B cell (primary cell): ENCODE results near the gene FZD10. TPM values are rescaled to one million over a fixed set of nuclear protein-coding genes. Genes with fewer than 3 reads are reported as not detected.

Experiments used
- ATAC-seq: fragments of 200-7000 bp; cut with Tn5 transposase; one replicate; pipeline ENCODE4 v1.10.0; 2021; ENCODE audit warnings: low read depth, mild to moderate bottlenecking, moderate number of reproducible peaks, moderate library complexity
- CTCF ChIA-PET: fragments of 350-600 bp; sonication (Branson Sonifier 250); formaldehyde crosslinking; loops from one replicate; lab custom pipeline; 2021; ENCODE audit warnings: antibody characterized with exemption, inconsistent platforms; lab: Charles Lee
- POLR2A ChIA-PET: fragments of 350-600 bp; sonication (Branson Sonifier 250); formaldehyde crosslinking; loops from one replicate; lab custom pipeline; 2021; ENCODE audit warnings: antibody characterized with exemption; lab: Charles Lee
- DNase-seq: peaks from one replicate; pipeline ENCODE4 v3.0.0; 2013
- H2AFZ ChIP-seq: 2 replicates; pipeline ENCODE4 v1.6.1; 2012; ENCODE audit warnings: mild to moderate bottlenecking, low read depth, low read length; ENCODE audit not compliant: insufficient read depth, poor library complexity, severe bottlenecking
- H3K27ac ChIP-seq, 2 donors: 1 replicate in 1 of 2; 2 replicates in 1 of 2; pipeline ENCODE4 v1.5.1; 2012 to 2013; ENCODE audit warnings: low read length in 2 of 2, mild to moderate bottlenecking in 2 of 2, moderate library complexity in 1 of 2
- H3K27me3 ChIP-seq, 4 experiments: fragments of 200-600 bp in 1 of 4; sonication (generic) in 1 of 4; replicated peaks in 1 of 4; 1 replicate in 2 of 4; 2 replicates in 2 of 4; pipeline versions ENCODE4 v1.6.1 to v1.7.0; 2013 to 2016; ENCODE audit warnings: low read length in 3 of 4, mild to moderate bottlenecking in 2 of 4, mixed read lengths in 1 of 4, moderate library complexity in 1 of 4; ENCODE audit not compliant: insufficient read depth in 4 of 4, control insufficient read depth in 3 of 4; ENCODE audit errors: control extremely low read depth in 1 of 4
- H3K36me3 ChIP-seq, 2 experiments: replicated peaks in 1 of 2; 1 replicate in 1 of 2; 2 replicates in 1 of 2; pipeline versions ENCODE4 v1.6.1 to v1.7.1; 2013; ENCODE audit warnings: low read length in 1 of 2; ENCODE audit not compliant: insufficient read depth in 2 of 2, control insufficient read depth in 1 of 2; ENCODE audit errors: control extremely low read depth in 1 of 2, extremely low read depth in 1 of 2
- H3K4me1 ChIP-seq, 2 donors: fragments of 200-600 bp in 1 of 2; sonication (generic) in 1 of 2; 1 replicate in 1 of 2; 2 replicates in 1 of 2; pipeline versions ENCODE4 v1.5.1 to v1.6.1; 2013 to 2017; ENCODE audit warnings: low read length in 2 of 2; ENCODE audit not compliant: control insufficient read depth in 2 of 2, insufficient read depth in 2 of 2
- H3K4me2 ChIP-seq: replicated peaks from 2 replicates; pipeline ENCODE3; 2012; ENCODE audit warnings: mild to moderate bottlenecking, low read depth, low read length; ENCODE audit not compliant: poor library complexity, severe bottlenecking
- H3K4me3 ChIP-seq, 5 experiments: fragments of 200-600 bp in 1 of 5; sonication (generic) in 1 of 5; 1 replicate in 3 of 5; 2 replicates in 2 of 5; pipeline versions ENCODE4 v1.5.1 to v1.7.0; 2011 to 2016; ENCODE audit warnings: low read length in 4 of 5, mild to moderate bottlenecking in 4 of 5, low read depth in 2 of 5, control low read depth in 1 of 5, moderate library complexity in 1 of 5; ENCODE audit not compliant: insufficient read depth in 1 of 5; ENCODE audit errors: control extremely low read depth in 1 of 5, extremely low read depth in 1 of 5
- H3K79me2 ChIP-seq: fragments of 200-600 bp; sonication (generic); one replicate; pipeline ENCODE4 v1.6.0; 2016; ENCODE audit warnings: low read length; ENCODE audit not compliant: control insufficient read depth, insufficient read depth
- H3K9ac ChIP-seq: fragments of 200-600 bp; sonication (generic); 2 replicates; pipeline ENCODE4 v1.6.1; 2017; ENCODE audit warnings: mild to moderate bottlenecking, low read length, moderate library complexity
- H3K9me3 ChIP-seq, 3 donors: one replicate each; pipeline versions ENCODE4 v1.6.1 to v1.7.1; 2013; ENCODE audit warnings: low read length in 2 of 3; ENCODE audit not compliant: control insufficient read depth in 2 of 3, insufficient read depth in 1 of 3; ENCODE audit errors: control extremely low read depth in 1 of 3
- H4K20me1 ChIP-seq: 2 replicates; pipeline ENCODE4 v1.6.0; 2012; ENCODE audit warnings: mild to moderate bottlenecking, low read length; ENCODE audit not compliant: insufficient read depth, control insufficient read depth, poor library complexity, severe bottlenecking
- H3K27ac Mint-ChIP-seq: one replicate; pipeline ENCODE4 v1.8.0; 2021; ENCODE audit warnings: mixed read lengths
- H3K27me3 Mint-ChIP-seq: one replicate; pipeline ENCODE4 v1.8.0; 2021; ENCODE audit warnings: mixed read lengths
- H3K4me1 Mint-ChIP-seq: one replicate; pipeline ENCODE4 v1.8.0; 2021; ENCODE audit warnings: mixed read lengths
- H3K4me3 Mint-ChIP-seq: one replicate; pipeline ENCODE4 v1.8.0; 2021; ENCODE audit warnings: mixed read lengths
- H3K9me3 Mint-ChIP-seq: one replicate; pipeline ENCODE4 v1.8.0; 2022; ENCODE audit warnings: mixed read lengths; ENCODE audit not compliant: insufficient read depth
- CTCF ChIP-seq: fragments of 200-600 bp; IDR thresholded peaks from one replicate; pipeline ENCODE4 v1.8.0; 2022; ENCODE audit warnings: antibody characterized with exemption, mild to moderate bottlenecking
- EZH2 ChIP-seq: IDR thresholded peaks from 2 replicates; pipeline ENCODE4 v1.6.1; 2012; ENCODE audit warnings: borderline replicate concordance, low read depth, mild to moderate bottlenecking, moderate library complexity, low read length; ENCODE audit not compliant: insufficient read depth, poor library complexity, severe bottlenecking
- WGBS: methylation state at CpG from one replicate; pipeline ENCODE4 v1.1.5; 2013; ENCODE audit warnings: missing lambda C conversion rate; ENCODE audit not compliant: insufficient coverage; 5-methylcytosine and 5-hydroxymethylcytosine counted together
- intact Hi-C: fragments of 100-400 bp; cut with micrococcal nuclease; formaldehyde crosslinking; loops from one replicate; pipeline ENCODE4 v1.10.0; 2022
- polyA plus RNA-seq: library from polyadenylated mRNA; depleted of rRNA; stranded (reverse); fragments of >200 nt; gene quantifications from 2 replicates; pipeline ENCODE4 v1.2.3, GENCODE V29; 2012
- total RNA-seq, 2 donors: library from RNA; stranded (reverse); fragments of 120-200 nt in 1 of 2; gene quantifications; 1 replicate in 1 of 2; 2 replicates in 1 of 2; pipeline versions ENCODE4 v1.2.3 to v1.2.4, GENCODE V29; 2013 to 2022

Gene FZD10
- total and polyA plus RNA-seq, 2 donors (not counting 1 experiment from before 2014, with no cell fraction given) = not detected

GRCh38 chr12:130204541-130204953, 42.3 kb downstream of the FZD10 start:
- TF ChIP-seq EZH2 (no peak), CTCF (no peak)
- no peaks in the 10 kb centered on the region for H3K4me1 Mint-ChIP-seq
- no peaks in the 10 kb centered on the region for H3K27me3 Mint-ChIP-seq
- Histone ChIP-seq H3K9ac (no peak overlapping the region), H3K27me3 (peaks cover 0 to 2% (median 0%) of the 10 kb centered on the region in 4 experiments), H3K4me2 (no peak overlapping the region), H3K9me3 (peaks cover 0 to 45% (median 0%) of the 10 kb centered on the region in 3 donors), H3K36me3 (no peaks in the 10 kb centered on the region), H3K4me1 (no peaks in the 10 kb centered on the region), H4K20me1 (no peaks in the 10 kb centered on the region), H3K79me2 (no peaks in the 10 kb centered on the region), H2AFZ (no peak overlapping the region), H3K4me3 (no peak overlapping the region), H3K27ac (no peak overlapping the region)
- no peak overlapping the region for H3K27ac Mint-ChIP-seq
- ChIA-PET POLR2A (no interaction called here), CTCF (no interaction called here)
- intact Hi-C loops = no loop called here
- DNase-seq (no peak), ATAC-seq (no peak)
- H3K4me3 Mint-ChIP-seq = no peak overlapping the region
- H3K9me3 Mint-ChIP-seq = no peaks in the 10 kb centered on the region
- 82% methylated on average over 7 of the region's 12 CpGs for WGBS

- intact Hi-C loops = no loop called here
- no peaks in the 10 kb centered on the region for H3K79me2 ChIP-seq
- H3K4me3 ChIP-seq = no peak overlapping the region
- H3K27ac ChIP-seq = no peak overlapping the region
- ATAC-seq = no peak
- CTCF ChIA-PET = no interaction called here
- H3K4me2 ChIP-seq = no peak overlapping the region
- no peaks in the 10 kb centered on the region for H3K4me1 ChIP-seq
- no peaks in the 10 kb centered on the region for H3K36me3 ChIP-seq
- Mint-ChIP-seq H3K27me3 (no peaks in the 10 kb centered on the region), H3K4me3 (no peak overlapping the region), H3K4me1 (no peaks in the 10 kb centered on the region), H3K9me3 (no peaks in the 10 kb centered on the region), H3K27ac (no peak overlapping the region)
- no peak overlapping the region for H2AFZ ChIP-seq
- no peak overlapping the region for H3K9ac ChIP-seq
- H4K20me1 ChIP-seq = no peaks in the 10 kb centered on the region
- POLR2A ChIA-PET = no interaction called here
- H3K27me3 ChIP-seq = no peaks in the 10 kb centered on the region
- H3K9me3 ChIP-seq = peaks cover 0 to 37% (median 0%) of the 10 kb centered on the region in 3 donors
- no peak for DNase-seq
- no peak for TF ChIP-seq EZH2
- no peak for TF ChIP-seq CTCF
- 65% methylated on average over 6 of the region's 6 CpGs for WGBS
These were observed 43.2 kb downstream of the FZD10 start for GRCh38 chr12:130205495-130205894.
